Activated CD4-positive, CD25-positive, alpha-beta regulatory T cell treated with anti-CD3 and anti-CD28 coated beads, Interleukin-2, amount 50 U/mL, for 16 hours (primary cell): ENCODE results near the gene LRP1B.
"Not testable (repeated sequence)": the region's sequence is repeated elsewhere in the genome, so short reads cannot be mapped to it uniquely, and the experiment has no call there.

Experiments used
- DNase-seq: peaks from one replicate; pipeline ENCODE4 v3.0.0-alpha.2; 2020; ENCODE audit warnings: low read depth, low spot score

The LRP1B gene

GRCh38 chr2:140555701-140556100 lies 1575.1 kb downstream of the LRP1B start:
- DNase-seq, result no peak

DNA sequence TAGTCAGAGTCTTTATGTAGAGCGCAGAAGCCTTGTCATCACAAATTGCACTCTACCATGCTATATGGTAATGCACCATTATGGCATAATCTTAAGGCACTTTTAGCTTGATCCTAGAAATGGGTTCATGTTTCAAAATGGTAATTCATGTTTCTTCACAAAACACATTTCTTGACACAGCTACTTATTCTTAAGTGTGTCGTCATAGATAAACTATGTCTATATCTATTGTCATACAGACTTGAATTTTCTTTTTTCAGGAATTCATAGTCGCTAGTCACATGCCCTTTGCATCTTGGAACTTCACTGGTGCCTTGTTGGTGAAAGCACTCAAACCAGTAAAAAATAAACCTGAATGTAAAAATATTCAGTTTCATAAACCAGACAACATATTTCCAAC lies 1578.2 kb downstream of the LRP1B start:
- no peak for DNase-seq

GRCh38 chr2:140551287-140551686 lies 1579.5 kb downstream of the LRP1B start:
- no peak for DNase-seq

DNA sequence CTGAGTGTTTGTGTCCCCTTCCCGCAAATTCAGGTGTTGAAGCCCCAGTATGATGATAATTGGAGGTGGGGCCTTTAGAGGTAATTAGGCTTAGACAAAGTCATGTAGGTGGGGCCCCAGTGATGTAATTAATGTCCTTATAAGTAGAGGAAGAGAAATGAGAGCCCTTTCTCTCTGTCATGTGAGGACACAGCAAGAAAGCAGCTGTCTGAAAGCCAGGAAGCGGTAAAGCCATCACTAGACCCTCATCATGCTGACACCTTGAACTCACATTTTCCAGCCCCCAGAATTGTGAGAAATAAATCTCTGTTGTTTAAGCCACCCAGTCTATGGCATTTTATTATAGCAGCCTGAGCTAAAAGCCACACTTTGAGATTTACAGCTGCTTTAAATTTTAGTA lies 1580.0 kb downstream of the LRP1B start:
- no peak for DNase-seq

GRCh38 chr2:140544769-140545168 lies 1586.0 kb downstream of the LRP1B start:
- not testable (repeated sequence) for DNase-seq

DNA sequence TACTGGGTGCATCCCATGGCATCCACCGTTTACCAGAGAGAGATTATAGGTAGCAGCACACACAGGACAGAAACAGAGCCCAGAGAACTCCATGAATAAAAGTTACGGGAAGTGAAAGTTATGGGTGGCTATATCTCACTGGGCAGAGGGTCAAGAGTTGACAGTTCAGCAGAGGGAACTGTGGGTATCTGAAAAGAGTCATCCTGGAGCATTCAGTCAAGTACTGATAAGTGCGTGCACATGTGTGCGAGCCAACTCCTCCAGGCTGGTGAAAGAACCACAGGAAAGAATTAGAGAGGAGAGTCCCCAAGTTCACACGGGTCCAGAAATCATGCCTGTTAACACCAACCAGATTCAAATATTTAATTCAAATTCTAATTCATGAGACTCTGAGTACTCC lies 1588.2 kb downstream of the LRP1B start:
- DNase-seq, result no peak

- no peak for DNase-seq
These were observed 1591.5 kb downstream of the LRP1B start for GRCh38 chr2:140539242-140539875.

- DNase-seq, result no peak
These were observed 1601.1 kb downstream of the LRP1B start for GRCh38 chr2:140529706-140530105.

DNA sequence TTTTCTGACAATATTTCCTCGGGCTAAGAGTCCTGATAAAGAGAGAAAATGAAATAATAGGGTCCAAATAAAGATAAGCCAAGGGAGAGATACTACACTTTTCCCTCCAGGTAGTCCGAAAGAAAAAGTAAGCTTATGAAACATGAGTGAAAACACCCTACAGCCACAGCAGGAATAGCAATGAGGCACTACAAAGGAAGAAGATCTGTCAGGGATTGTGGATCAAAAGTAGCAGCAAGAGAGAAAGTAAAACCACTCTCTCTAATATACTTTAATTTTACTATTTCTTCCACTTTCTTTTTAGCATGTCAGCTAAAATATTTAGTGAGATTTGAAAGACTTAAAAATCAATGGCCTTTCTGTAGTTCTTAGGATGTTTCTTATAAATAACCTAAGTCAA lies 1601.8 kb downstream of the LRP1B start:
- no peak for DNase-seq

GRCh38 chr2:140526575-140526974 lies 1604.2 kb downstream of the LRP1B start:
- no peak for DNase-seq

- DNase-seq, result no peak
These were observed 1618.7 kb downstream of the LRP1B start for GRCh38 chr2:140512106-140512505.

- DNase-seq, result no peak
These were observed 1621.1 kb downstream of the LRP1B start for GRCh38 chr2:140509765-140510164.

- no peak for DNase-seq
These were observed 1622.1 kb downstream of the LRP1B start for GRCh38 chr2:140508756-140509155.

GRCh38 chr2:140506606-140507005 lies 1624.2 kb downstream of the LRP1B start:
- DNase-seq, result no peak

DNA sequence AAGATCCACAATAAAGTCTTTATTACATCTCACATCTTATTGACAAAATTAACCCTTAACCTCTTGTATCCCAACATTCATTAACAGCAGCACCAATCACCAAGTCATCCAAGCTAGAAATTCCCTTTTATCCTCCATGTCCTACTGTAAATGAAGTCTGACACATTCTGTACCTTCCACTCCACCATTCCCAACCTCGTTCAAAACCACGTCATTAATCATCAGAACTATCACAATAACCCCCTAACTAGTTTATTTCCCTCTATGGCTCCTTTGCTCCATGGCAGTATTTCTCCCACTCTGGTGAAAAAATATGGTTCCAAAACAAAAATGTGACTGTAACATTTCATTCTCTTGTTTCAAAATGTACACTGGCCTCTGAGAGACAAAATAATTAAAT lies 1626.2 kb downstream of the LRP1B start:
- no peak for DNase-seq

GRCh38 chr2:140502951-140503630 lies 1627.7 kb downstream of the LRP1B start:
- no peak for DNase-seq

DNA sequence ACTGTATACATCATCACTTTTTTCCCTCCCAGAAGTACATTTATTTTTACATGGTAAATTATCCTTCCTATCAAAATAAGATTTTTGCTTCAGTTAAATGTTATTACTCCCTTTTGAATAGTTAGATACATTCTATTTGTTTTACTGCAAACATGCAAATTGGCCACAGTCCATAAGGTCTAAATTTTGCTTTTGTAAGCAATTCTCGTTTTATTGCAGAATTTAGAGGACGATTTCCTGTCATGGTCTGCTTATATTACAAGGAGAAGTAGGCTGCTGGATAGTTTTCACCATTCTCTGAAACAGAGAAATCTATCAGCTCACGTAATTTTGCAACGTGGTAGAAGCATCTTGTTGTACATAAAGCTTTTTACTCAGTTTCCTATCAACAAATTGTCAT lies 1632.5 kb downstream of the LRP1B start:
- no peak for DNase-seq

GRCh38 chr2:140496714-140497113 lies 1634.1 kb downstream of the LRP1B start:
- no peak for DNase-seq

DNA sequence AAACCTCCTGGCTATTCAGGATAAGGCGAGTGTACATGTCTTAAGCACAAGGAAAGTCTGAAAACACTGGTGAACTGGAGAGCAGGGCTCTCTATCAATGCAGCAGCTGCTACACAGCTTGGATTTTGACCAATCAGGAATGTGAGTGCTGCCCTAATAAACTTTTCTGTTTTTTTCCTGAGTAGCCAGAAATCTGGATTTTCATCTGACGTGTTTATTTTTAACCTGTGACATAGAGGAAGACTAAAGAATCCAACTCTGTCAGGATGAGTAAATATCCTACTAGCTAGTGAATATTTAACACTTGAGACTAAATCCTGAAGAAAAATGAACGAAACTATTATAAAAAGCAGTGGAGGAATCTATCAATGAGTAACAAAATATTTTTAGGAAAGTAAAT lies 1638.9 kb downstream of the LRP1B start:
- DNase-seq, result no peak

GRCh38 chr2:140489193-140489592 lies 1641.6 kb downstream of the LRP1B start:
- no peak for DNase-seq

GRCh38 chr2:140481136-140481535 lies 1649.7 kb downstream of the LRP1B start:
- no peak for DNase-seq

DNA sequence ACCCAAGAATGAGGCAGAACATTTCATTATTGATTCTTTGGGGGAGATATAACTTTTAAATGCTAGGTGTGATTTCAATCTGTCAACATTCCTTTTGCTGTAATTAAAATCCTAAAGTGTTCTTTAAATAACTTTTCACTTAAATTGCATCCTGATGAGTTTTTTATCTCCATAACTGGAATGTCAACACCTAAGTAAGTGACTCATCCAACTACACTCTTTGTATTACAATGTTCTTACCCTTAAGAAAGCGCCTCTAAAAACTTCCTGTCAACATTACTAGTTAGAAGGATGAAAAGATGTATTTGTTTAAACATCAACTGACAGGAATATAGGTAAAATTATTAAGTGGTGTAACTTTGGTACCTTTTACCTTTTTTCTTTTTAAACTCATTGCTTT lies 1657.0 kb downstream of the LRP1B start:
- no peak for DNase-seq

DNA sequence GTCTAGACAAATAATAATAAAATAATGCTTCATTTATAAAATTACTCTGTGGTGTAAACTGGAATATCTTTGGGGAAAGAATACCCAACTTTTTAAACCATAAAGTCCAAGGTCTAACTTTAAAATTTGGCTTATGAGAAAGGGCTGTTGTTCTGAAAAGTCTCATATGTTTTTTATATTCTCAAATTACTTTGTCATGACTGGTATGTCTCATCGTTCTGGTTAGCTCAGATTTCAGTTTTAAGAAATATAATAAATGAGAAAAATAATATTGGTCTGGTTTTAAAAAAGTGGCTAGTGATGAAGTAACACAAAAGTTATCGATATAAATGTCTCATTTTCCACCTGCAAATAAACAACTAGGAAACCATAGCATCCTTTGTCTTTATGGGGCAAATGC lies 1658.1 kb downstream of the LRP1B start:
- no peak for DNase-seq

- DNase-seq, result no peak
These were observed 1665.5 kb downstream of the LRP1B start for GRCh38 chr2:140465301-140465700.
